Measurements from ENCODE around the gene KATNIP.

KATNIP gene

DNA sequence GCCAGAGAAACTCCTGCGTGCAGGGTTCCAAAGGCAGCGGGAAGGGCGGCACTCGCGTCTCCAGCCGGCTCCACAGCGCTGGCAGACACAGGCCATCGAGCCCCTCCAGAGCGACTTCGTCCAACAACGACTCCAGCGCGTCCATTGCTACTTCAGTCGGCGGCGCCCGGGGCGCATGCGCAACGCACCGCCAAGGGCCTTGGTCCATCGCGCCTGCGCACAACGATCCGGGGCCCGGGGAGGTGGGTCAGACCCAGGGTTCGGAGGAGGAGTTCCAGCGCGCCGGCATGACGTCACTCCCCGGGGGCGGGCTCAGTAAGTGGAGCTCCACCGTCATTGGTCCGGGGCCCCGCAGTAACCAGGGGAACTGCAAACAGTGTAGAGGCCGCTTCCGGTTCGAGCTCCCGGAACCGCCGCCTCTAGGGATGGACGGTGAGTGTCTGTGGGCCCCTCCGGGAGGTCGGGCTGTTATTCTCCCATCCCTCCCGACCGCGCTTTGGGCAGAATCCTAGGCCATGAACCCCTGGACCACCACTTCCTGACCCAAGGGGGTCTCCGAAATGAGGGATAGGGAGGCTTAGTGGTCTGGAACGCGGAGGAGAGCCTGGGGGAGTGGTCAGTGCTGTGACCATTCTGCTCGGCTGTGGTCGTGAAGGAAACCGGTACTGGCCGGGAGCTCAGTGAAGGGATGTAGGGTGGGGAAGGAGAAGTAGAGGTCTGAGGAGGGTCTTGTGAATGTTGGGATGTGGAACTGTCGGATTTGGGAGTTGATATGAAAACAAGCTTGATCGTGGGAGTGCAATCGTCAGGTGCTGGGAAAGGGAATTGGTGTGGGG, at the start of gene KATNIP, which contains the start of gene GTF3C1:
Gene KATNIP (plus strand): TSS at position 399 of the 836 bp plus-strand sequence. CDS start 27 bp downstream, at position 426.
Gene GTF3C1 (minus strand): TSS at position 168 of the 836 bp plus-strand sequence. CDS start 23 bp downstream, at position 145.
- Histone ChIP-seq H3K36me3 (peaks cover 5 to 9% (median 9%) of the 10 kb centered on the region in 3 donors), H3K4me3 (peak within 1 kb of the TSS; percentile 78 to 85), H3K27ac (peak within 1 kb of the TSS; percentile 76 to 82), H3K4me1 (peaks cover 0 to 36% (median 34%) of the 10 kb centered on the region in 4 donors), H3K27me3 (no peaks in the 10 kb centered on the region), H3K9me3 (no peaks in the 10 kb centered on the region)
- TF ChIP-seq, protein P1, sequence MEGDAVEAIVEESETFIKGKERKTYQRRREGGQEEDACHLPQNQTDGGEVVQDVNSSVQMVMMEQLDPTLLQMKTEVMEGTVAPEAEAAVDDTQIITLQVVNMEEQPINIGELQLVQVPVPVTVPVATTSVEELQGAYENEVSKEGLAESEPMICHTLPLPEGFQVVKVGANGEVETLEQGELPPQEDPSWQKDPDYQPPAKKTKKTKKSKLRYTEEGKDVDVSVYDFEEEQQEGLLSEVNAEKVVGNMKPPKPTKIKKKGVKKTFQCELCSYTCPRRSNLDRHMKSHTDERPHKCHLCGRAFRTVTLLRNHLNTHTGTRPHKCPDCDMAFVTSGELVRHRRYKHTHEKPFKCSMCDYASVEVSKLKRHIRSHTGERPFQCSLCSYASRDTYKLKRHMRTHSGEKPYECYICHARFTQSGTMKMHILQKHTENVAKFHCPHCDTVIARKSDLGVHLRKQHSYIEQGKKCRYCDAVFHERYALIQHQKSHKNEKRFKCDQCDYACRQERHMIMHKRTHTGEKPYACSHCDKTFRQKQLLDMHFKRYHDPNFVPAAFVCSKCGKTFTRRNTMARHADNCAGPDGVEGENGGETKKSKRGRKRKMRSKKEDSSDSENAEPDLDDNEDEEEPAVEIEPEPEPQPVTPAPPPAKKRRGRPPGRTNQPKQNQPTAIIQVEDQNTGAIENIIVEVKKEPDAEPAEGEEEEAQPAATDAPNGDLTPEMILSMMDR (IDR thresholded peaks at IDR 0.05): no peak
- DNase-seq: peak; percentile 99 to 100
- intact Hi-C loops (cut with DNase I; ENCODE audit: low total_unique reads): loop anchor here (5.0 kb wide), 1 partner anchor 662 kb away; the partner anchor contains the start of gene XPO6

DNA sequence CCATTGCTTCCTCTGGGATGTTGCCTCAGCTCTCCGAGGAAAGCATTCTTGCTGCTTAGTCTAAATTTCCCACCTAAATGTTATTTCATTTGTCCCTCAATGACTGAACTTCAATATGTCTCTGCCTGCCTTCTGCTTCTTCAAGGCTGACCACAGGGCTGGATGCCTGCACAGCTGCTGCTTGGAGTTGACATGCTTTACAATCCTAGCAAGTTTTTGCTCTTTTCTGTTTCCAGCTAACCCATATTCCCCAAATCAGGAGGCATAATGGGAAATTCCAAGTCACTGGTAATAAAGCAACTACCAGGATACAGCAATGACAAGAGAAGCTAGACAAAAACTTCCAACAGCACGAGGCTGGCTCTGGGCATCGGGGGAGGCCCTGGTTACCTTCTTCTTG, 49.1 kb upstream of the KATNIP start:
- no peaks in the 10 kb centered on the region for H3K4me1 ChIP-seq
- intact Hi-C loops (cut with DNase I; ENCODE audit: low total_unique reads): no loop called here
- TF ChIP-seq, protein P1 (IDR thresholded peaks at IDR 0.05): no peak
- no peaks in the 10 kb centered on the region for H3K27me3 ChIP-seq
- H3K9me3 ChIP-seq: no peaks in the 10 kb centered on the region
- no peak overlapping the region for H3K27ac ChIP-seq
- peaks cover 96 to 100% (median 98%) of the 10 kb centered on the region in 3 donors for H3K36me3 ChIP-seq
- DNase-seq: no peak
- no peak overlapping the region for H3K4me3 ChIP-seq

DNA sequence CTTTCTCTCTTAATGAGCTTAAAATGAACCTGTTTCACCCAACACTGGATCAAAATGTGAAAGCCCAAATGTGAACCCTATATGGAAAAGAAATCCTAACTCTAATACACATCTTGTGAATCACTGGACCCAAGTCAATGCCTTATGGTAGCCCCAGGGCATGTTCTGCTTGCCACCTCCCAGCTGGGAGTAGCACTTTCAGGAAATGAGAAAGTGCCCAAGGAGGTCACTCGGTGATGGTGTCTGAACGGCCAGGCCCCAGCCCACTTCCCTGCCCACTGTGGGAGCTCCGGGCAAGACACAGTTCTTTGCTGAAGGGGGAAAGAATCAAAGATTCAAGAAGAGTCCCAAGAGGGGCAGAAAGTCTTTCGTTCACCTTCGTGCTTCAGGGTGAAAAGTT, 46.3 kb upstream of the KATNIP start:
- Histone ChIP-seq H3K4me1 (no peaks in the 10 kb centered on the region), H3K4me3 (no peak overlapping the region), H3K36me3 (peaks cover 95 to 100% (median 100%) of the 10 kb centered on the region in 3 donors), H3K9me3 (no peaks in the 10 kb centered on the region), H3K27ac (no peak overlapping the region), H3K27me3 (no peaks in the 10 kb centered on the region)
- no peak for DNase-seq
- TF ChIP-seq, protein P1 (IDR thresholded peaks at IDR 0.05): no peak
- intact Hi-C loops (cut with DNase I; ENCODE audit: low total_unique reads): no loop called here

DNA sequence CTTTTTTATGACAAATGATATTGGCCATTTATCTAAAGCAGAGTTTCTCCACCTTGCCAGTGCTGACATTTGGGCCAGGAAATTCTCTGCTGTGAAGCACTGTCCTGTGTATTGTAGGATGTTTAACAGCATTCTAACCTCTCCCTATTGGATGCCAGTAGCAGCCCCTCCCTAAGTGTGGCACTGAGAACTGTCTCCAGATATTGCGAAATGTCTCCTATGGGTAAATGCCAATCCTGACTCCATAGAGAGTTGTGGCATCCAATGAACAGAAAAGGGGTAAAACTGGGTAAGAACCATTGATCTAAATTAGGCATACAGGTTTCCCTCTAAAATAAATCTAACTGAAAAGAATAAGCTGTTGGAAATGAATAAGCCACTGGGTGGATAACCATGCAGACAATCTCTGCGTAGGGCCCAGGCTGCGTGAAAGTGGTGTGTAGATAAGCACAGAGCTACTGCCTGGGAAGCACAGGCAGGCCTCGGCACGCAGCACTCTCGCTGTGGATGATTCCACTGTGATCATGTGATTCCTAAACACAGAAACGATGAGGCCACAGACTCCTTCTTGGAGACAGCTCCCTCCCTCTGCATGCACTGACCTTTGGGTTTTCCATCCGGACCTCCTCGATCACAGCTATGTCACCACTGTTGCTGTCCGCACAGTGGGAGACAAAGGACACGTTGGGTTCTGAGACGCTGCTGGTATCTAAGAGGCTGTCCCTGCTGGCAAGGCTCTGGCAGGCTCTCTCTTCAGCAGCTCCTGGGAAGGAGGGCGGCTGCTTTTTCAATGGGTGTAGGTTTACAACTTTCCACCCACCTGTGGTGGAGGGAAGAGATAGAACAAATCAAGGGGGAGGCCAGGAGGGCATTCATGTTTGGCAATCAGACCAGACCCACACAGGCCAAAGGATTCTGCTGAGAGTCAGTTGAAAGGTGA, 44.4 kb upstream of the KATNIP start:
- Histone ChIP-seq H3K27me3 (no peaks in the 10 kb centered on the region), H3K4me1 (no peaks in the 10 kb centered on the region), H3K9me3 (no peaks in the 10 kb centered on the region), H3K27ac (no peak overlapping the region), H3K36me3 (peaks cover 92 to 99% (median 98%) of the 10 kb centered on the region in 3 donors), H3K4me3 (no peak overlapping the region)
- intact Hi-C loops (cut with DNase I; ENCODE audit: low total_unique reads): no loop called here
- TF ChIP-seq, protein P1 (IDR thresholded peaks at IDR 0.05): no peak
- DNase-seq: no peak

DNA sequence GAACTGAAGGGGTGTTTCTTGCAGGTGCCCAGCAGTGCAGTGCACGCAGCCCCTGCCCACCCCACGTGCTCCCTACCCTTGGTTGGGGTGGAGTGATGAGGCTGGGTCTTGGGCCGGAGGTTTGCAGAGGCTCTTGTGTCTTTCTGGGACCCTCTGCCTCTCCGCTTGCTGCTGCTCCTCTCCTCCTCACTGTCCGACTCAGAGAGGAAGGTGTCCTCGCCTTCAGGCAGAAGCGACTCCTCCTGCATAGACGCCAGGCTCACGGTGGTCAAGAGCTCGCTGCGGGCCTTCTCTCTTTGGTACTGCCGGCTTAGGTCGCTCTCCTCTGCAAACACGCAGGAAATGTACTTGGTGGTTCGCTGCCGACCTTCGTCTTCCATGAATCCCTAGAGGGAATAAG, 43.2 kb upstream of the KATNIP start:
- Histone ChIP-seq H3K4me1 (no peaks in the 10 kb centered on the region), H3K9me3 (no peaks in the 10 kb centered on the region), H3K27ac (no peak overlapping the region), H3K36me3 (peaks cover 86 to 99% (median 98%) of the 10 kb centered on the region in 3 donors), H3K27me3 (no peaks in the 10 kb centered on the region), H3K4me3 (no peak overlapping the region)
- DNase-seq: no peak
- TF ChIP-seq, protein P1 (IDR thresholded peaks at IDR 0.05): no peak
- intact Hi-C loops (cut with DNase I; ENCODE audit: low total_unique reads): no loop called here
